Smooth muscle cell of the brain vasculature (primary cell): ENCODE results near the gene WWOX.

Experiments used
- DNase-seq: peaks from one replicate; pipeline ENCODE4 v3.0.0-alpha.2; 2012; ENCODE audit warnings: low read depth, low spot score

WWOX gene

DNA sequence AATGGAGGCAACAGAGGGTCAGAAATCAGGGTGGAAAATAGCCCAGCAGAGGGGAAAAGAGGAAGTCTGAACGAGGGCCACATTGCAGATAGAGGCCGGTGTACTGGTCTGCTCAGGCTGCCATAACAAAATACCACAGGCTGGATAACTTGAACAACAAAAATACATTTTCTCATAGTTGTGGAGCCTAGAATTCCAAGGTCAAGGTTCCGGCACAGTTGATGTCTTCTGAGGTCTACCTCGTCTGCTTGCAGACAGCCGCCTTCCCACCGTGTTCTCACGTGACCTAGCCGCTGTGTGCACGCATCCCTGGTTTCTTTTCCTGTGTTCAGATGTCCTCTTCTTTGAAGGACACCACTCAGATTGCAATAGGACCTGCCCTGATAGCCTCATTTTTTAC lies 249.4 kb downstream of the WWOX start:
- DNase-seq = no peak

- no peak for DNase-seq
Measured at GRCh38 chr16:78352184-78352583, 252.7 kb downstream of the WWOX start.

DNA sequence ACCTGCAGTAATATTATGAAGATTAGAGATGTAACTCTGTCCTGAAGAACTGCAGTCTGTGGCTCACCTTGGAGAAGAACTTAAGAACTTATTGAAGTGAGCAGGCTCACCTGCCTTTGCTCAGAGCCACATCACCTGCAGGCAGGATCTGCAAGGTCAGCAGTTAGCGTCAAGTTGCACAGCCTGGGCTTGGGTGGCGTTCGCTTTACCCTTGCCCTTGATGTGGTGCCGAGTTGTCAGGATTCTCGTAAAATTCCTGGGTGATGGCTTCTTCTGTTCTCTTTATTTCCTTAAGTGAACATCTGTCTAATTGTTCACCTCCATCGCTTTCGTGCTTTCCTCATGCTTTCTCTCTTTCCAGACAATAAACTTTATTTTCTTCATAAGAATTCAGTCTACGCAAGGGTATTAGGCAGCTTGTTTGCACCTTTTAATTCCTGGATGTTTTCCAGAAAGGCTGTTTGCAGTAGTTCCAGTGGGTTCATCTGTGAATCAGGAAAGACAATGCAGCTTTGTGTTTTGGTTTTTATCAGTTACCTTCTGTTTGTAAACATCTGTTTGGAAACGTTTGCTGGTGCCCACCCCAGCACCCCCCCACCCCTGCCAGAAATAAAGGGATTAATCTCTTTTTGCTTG lies 254.3 kb downstream of the WWOX start:
- no peak for DNase-seq

DNA sequence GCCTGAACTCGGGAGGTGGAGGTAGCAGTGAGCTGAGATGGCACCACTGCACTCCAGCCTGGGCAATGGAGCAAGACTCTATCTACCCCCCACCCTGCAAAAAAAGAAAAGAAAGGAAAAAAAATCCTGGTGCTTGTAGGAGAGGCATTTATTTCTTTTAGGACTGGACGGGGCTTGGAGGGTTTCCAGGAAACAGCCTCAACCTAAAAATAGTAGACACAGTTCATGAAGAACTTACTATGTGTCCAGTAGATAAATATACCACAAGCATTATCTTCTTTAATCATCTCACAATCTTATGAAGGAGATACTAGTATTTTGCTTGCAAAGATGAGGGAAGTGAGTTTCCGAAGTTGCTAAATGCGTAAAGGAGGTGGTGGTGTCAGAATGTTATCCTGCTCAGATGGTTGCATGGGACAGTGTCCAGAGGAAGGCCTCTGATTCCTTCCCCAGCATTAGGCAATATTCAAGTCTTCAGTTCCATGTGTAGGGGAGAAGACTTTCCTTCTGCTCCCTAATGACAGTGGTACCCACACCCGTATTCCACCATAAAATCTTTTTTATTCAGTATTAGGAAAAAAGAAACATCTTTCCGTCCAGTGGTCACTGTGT lies 263.2 kb downstream of the WWOX start:
- DNase-seq = no peak

GRCh38 chr16:78363843-78364555 lies 264.5 kb downstream of the WWOX start:
- DNase-seq = no peak

GRCh38 chr16:78364556-78364880 lies 265.1 kb downstream of the WWOX start:
- DNase-seq = no peak

DNA sequence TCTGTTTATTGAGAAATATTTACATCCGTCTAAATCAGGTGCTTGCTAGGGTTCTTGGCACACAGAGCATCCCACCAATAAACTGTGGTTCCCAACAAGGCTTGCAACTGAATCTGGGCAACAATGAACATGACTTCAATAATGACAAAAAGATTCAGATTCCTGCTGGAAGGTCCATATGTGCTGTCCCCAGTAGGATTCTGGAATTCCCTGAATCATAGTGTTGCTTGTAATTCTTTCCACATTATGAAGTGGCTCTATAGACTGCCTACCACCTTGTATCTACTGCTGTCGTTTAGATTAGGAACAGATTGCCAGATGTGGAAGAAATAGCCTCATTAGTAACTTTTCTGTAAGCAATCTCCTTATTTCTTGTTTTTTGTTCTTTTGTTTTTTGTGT lies 265.9 kb downstream of the WWOX start:
- no peak for DNase-seq

- DNase-seq = no peak
Measured at GRCh38 chr16:78368121-78369102, 269.0 kb downstream of the WWOX start.

GRCh38 chr16:78372277-78372676 lies 272.8 kb downstream of the WWOX start:
- DNase-seq = no peak

DNA sequence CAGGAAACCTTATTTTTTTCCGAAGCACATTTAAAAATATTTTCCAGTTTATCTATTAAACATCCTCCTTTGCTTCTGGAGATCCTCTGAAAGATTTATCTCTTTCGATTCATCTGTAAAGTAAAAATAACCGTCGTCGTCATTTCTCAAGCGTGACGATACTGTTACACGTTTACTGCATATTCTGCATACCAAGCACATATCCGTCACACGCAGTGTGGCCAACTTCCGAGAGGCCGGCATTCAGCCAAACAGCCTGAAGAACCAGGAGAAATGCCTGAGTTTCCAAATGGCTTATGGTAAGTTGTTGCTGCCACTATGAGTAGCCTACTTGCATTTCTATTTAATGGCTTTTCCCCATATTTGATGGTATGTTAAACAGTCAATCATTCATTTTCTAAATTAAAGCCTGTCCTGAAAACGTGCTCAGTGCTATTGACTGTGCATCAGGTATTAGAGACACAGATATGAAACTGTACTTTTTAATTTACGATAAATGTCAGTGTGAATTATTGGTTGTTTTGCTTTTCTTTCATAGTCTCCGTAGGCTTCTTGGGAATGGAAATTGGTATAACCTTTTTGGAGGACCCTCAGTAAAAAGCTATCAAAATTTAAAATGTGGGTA lies 275.7 kb downstream of the WWOX start:
- no peak for DNase-seq

DNA sequence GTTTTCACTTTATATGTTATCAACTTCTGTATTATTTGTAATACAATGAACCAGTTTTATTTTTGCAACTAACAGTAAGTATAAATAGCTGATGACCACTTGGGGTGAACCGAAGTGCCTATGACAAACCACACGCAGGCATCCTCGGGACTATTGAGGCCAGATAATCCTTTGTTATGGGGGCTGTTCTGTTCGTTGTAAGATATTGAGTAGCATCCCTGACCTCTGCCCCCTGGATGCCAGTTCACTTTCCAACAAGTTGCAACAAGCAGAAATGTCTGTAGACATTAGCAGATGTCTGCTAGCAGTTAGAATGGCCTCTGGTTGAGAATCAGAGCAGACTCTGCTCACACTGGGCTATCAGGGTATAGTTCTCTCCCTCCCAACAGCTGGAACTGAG lies 277.0 kb downstream of the WWOX start:
- DNase-seq = no peak

DNA sequence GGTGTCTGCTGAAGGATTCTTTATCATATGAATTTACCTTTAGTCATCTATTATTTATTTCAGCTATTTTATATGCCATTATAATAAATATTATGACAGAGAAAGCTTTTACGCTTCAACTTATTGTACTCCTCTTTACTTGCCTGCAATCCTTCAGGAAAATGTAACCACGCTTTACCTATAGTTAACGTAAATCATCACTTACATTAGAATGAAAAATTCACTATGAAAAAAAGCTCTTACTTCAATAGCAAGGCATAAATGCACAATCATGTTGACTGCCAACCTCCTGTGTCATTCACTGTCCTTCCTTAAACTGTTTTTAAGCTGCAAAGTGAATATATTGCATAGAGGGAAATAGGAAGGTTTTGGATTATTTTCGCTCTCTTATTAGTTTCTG lies 277.9 kb downstream of the WWOX start:
- DNase-seq = no peak

DNA sequence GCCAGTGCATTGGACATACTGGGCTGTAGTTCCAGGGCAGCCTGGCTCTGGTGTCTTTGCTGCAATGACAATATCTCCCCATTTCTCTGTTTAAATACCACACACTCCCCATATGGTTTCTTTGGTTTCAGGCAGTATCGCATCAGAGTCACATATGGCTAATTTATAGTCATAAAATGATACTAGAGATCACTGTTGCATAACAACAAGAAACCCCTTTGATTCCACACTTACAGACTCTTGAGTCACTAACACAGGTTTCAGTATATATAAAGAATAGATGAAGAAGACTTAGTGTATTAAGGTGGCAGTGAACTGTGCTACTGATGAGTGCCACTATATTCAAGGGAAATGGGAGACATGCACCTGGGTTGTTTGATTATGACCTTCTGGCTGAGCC lies 281.6 kb downstream of the WWOX start:
- DNase-seq = no peak

DNA sequence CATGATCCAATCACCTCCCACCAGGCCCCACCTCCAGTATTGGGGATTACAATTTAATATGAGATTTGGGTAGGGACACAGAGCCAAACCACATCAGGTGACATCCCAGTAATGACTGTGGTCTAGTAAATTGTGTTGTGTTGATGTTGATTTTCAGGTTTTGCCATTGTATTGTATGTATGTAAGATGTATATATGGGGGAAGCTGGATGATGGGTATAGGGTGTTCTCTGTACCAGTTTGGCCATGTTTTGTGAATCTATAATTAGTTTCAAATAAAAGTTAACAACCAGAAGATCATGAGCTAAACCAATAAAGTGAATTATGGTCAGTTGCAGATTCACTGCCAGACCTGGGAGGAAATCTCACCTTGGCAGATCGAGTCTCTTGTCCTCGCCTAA lies 283.7 kb downstream of the WWOX start:
- DNase-seq = no peak

DNA sequence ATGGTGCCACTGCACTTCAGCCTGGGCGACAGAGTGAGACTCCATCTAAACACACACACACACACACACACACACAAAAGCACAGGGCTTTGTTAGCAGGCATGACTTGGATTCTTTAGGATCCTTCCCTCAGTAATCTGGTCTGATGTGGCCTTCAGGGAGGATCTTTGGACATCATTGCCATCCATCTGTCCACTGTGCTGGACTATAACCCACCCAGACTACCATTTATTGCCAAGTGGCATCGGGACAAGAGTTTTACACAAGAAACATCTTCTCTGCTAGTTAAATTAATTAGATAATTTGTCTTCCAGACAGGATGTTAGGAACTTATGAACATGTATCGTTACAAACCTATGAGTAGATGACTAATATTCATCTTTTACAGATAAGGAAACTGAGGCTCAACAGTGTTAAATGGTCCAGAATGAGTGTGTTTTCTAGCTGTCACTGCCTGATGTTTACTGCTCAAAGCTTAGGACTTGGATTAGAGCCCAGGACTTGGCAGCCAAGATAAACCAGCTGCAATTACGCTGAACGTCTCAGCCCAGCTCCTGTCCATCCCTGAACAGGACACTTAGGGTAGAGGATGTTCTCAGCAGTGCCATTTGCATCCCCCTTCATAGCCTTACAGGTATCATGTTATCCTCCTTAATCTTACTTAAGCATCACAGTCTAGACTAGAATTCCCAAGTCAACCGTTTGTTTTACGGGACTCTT lies 285.8 kb downstream of the WWOX start:
- no peak for DNase-seq

DNA sequence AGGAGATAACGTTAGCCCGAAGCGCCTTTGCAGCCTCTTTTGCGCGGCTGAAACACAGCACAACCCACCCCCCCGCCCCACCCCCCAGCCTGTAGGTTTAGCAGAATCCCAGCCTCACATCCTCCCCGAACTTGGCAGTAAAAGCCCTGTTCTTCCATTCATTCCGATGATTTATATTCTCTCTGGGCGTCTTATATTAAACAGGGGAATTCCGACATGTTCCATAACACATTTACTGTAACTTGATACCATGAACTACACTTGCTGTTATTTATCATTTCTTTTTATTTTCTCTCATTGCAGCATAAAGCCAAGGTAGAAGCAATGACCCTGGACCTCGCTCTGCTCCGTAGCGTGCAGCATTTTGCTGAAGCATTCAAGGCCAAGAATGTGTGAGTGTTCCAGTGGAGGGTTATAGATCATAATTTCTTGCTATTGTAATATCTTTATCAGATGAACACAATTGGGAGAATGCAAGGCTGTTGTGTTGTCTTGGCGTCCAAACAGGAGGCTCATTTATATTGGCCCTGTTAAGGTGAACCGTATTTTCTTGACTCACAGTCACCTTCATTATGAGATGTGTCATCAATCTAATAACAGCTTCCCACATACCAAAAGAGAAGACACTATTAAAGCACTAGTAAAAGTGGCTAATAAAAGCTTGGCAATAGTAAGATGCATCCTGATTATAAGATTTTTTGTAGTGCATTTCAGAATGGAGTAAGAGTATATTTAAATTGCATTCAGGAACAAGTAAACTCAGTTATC lies 287.3 kb downstream of the WWOX start:
- no peak for DNase-seq

DNA sequence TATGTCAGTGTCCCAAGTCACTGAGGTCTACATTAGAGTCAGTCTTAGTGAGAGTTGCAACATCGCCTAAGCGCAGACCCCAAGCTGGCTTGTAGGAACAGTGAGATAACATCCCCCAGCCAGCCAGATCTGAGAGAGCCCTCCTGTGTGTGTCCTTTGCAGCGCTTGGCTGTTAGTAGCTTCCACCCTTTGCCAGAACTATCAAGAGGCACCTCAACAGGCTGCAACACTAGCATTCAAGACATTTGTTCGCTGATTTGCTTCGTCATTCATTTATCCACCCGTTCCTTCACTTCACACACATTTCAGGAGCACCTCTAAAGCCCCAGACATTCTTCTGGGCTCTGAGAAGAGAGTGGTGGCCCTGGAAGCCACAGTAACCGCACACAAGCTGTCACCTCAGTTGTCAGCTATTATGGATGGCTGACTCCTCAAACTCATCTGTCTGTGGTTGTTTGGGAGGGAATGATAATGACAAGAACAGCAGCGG lies 289.6 kb downstream of the WWOX start:
- DNase-seq = no peak

GRCh38 chr16:78390092-78390491 lies 290.6 kb downstream of the WWOX start:
- DNase-seq = no peak

GRCh38 chr16:78390508-78391324 lies 291.3 kb downstream of the WWOX start:
- no peak for DNase-seq
